Fibroblast of lung (primary cell): ENCODE results near the gene TNFRSF14.

Experiments
- EZH2 ChIP-seq: IDR thresholded peaks from 2 replicates; pipeline ENCODE4 v1.5.1; 2012; ENCODE audit warnings: low read length, control low read depth, mild to moderate bottlenecking; ENCODE audit errors: missing control alignments
- TF ChIP-seq, protein P1 (sequence below), 2 donors: IDR thresholded peaks in 1 of 2; conservative IDR thresholded peaks in 1 of 2; 1 replicate in 1 of 2; 2 replicates in 1 of 2; pipeline ENCODE4 v1.5.1; 2011 to 2012; ENCODE audit warnings: low read length in 2 of 2, control low read depth in 1 of 2, inconsistent platforms in 1 of 2, low read depth in 1 of 2, mild to moderate bottlenecking in 1 of 2

DNA sequence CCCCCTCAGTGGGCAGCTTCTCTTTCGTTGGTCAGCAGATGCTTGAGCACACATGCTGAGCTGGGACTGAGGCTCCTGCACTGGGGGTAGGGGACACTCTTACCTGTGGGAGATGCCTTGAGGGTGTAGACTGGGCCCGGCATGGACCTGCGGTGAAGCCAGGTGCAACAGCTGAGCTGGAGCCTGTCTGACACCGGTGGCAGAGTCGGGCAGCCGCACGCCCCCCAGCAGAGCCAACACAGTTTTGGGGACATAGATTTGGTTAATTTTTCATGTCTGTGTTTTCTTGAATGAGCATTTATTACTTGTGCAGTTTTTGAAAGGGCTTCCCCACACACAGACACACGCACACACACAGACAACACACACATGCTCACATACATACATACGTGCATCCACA is 20.2 kb upstream of the TNFRSF14 start:
- TF ChIP-seq, protein P1, sequence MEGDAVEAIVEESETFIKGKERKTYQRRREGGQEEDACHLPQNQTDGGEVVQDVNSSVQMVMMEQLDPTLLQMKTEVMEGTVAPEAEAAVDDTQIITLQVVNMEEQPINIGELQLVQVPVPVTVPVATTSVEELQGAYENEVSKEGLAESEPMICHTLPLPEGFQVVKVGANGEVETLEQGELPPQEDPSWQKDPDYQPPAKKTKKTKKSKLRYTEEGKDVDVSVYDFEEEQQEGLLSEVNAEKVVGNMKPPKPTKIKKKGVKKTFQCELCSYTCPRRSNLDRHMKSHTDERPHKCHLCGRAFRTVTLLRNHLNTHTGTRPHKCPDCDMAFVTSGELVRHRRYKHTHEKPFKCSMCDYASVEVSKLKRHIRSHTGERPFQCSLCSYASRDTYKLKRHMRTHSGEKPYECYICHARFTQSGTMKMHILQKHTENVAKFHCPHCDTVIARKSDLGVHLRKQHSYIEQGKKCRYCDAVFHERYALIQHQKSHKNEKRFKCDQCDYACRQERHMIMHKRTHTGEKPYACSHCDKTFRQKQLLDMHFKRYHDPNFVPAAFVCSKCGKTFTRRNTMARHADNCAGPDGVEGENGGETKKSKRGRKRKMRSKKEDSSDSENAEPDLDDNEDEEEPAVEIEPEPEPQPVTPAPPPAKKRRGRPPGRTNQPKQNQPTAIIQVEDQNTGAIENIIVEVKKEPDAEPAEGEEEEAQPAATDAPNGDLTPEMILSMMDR (conservative IDR thresholded peaks at IDR 0.05 in 1 of 2, IDR thresholded peaks at IDR 0.05 in 1 of 2; ENCODE audit: low read depth in 1 of 2, low read length in 2 of 2), result no peak
- no peak for TF ChIP-seq EZH2
